CD4-positive, alpha-beta T cell treated with Interleukin-15 for 4 hours (primary cell): Measurements from ENCODE around the gene SPATS1.
"Not testable (repeated sequence)": the region's sequence is repeated elsewhere in the genome, so short reads cannot be mapped to it uniquely, and the experiment has no call there.

Experiments
- DNase-seq: peaks from one replicate; pipeline ENCODE4 v3.0.0-alpha.2; 2020; ENCODE audit warnings: low spot score

The SPATS1 gene

GRCh38 chr6:44342052-44342451 is 398 bp upstream of the SPATS1 start:
- no peak for DNase-seq

DNA sequence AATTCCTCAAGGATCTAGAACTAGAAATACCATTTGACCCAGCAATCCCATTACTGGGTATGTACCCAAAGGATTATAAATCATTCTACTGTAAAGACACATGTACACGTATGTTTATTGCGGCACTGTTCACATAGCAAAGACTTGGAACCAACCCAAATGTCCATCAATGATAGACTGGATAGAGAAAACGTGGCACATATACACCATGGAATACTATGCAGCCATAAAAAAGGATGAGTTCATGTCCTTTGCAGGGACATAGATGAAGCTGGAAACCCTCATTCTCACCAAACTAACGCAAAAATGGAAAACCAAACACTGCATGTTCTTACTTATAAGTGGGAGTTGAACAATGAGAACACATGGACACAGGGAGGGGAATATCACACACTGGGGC is 4.4 kb downstream of the SPATS1 start:
- DNase-seq: not testable (repeated sequence)

DNA sequence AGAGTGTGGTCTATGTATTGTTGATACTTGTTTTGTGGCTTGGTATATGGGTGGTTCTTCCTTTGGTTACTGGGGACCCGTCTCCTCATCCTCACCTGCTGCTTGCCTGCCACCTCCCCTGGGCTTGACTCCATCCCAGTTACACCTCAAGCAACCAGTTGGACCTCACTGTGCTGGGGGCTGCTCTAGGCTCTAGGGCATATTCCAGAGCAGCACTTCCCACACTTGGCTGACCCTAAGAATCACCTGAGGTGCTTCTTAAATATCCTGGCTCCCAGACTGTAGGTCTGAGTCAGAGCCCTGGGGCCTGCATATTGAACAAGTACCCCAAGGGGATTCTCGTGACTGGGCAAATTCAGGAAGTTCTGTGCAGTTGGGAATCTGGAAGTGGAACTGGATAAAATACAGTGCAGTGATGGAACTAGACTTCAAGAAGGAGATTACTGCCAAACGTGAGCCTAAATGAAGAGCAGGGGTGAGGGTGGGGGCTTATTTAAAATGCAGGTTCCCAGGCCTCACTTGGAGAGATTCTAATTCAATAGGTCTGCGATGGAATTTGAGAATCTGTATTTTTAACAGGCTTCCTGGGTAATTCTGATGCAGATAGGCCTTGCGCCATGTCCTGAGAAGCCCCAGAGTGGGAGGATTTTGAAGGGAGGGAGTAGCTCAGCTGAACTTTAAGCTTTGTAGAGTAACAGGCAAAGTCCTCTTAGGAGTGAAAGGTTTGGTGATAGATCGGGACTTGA is 7.6 kb downstream of the SPATS1 start:
- no peak for DNase-seq

DNA sequence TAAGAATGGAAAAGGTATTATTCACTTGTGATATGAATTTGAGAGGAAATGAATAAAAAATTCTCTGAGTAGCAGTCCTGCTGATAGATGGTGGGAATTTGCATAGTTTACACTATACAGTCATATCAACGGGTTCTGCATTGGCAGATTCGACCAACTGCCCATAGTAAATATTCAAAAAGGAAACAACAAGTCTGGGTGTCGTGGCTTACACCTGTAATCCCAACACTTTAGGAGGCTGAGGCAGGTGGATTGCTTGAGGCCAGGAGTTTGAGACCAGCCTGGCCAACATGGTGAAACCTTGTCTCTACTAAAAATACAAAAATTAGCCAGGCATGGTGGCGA is 8.2 kb downstream of the SPATS1 start:
- DNase-seq: not testable (repeated sequence)

DNA sequence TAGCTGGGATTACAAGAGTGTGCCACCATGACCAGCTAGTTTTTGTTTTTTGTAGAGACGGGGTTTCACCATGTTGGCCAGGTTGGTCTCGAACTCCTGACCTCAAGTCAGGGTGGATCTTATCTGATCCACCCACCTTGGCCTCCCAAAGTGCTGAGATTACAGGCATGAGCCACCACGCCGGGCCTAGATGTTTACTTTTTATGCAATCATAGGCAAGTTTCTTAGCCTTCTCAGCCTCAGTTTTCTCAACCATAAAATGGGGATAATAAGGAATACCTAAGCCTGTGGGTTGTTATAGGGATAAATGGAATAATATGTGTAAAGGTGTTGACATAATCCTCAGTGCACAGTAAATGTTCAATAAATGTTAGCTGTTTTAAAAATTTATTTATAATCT is 9.8 kb downstream of the SPATS1 start:
- no peak for DNase-seq

DNA sequence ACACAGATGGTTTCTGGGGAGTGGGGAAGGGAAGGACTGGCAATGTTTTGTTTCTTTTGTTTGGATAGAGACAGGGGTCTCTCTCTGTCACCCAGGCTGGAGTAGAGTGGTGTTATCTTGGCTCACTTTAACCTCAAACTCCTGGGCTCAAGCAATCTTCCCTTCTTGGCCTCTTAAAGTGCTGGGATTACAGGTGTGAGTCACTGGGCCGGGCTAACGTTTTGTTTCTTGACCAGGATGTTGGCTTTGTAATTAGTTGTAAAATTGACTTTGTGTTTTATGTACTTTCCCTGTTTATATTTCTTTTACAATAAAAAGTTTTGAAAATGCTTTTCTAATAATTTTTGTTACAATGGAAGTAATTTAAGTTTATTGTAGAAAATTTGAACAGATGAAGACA is 10.9 kb downstream of the SPATS1 start:
- no peak for DNase-seq

- DNase-seq: no peak
Measured at GRCh38 chr6:44355640-44356039, 13.2 kb downstream of the SPATS1 start.

- DNase-seq: no peak
Measured at GRCh38 chr6:44356487-44356886, 14.0 kb downstream of the SPATS1 start.

GRCh38 chr6:44359973-44360372 is 17.5 kb downstream of the SPATS1 start:
- DNase-seq: no peak

DNA sequence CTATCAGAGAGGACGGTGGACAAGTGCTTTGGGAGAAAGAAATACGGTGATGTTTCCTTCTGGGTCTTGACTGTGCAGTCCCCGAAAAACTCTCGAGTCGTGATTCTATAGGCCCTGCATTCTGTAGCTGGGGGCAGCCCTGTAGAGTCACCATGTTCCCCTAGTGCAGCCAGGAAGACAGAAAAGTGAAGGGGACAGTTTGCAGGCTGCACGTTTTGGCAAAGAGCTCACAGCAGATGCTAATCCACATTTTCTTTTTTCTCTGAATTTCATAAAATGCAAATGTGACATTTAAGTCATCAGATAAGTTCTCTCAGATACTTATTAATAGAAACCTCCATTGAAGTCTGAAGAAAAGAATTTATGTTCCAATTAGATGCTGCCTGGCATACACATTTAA is 19.5 kb downstream of the SPATS1 start:
- no peak for DNase-seq

DNA sequence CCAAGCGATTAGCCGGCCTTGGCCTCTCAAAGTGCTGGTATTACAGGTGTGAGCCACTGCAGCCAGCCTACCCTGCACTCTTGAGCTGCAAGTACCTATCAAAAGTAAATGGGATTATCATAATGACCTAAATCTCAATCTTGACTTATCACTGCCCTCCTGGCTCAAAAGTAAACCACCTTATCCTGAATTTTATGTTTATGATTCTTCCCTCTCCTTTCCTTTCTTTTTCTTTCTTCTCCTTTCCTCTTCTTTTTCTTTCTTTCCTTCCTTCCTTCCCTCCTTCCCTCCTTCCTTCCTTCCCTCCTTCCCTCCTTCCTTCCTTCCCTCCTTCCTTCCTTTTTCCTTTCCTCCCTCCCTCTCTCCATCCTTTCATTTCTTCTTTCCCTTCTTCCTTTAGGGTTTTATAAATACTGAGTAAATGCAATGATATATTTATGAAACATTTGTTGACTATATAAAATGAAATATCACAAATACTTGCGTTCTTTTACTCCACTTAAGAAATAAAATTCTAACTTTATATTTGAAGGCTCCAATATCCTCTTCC is 21.0 kb downstream of the SPATS1 start:
- DNase-seq: no peak

- DNase-seq: no peak
Measured at GRCh38 chr6:44366781-44367180, 24.3 kb downstream of the SPATS1 start.

DNA sequence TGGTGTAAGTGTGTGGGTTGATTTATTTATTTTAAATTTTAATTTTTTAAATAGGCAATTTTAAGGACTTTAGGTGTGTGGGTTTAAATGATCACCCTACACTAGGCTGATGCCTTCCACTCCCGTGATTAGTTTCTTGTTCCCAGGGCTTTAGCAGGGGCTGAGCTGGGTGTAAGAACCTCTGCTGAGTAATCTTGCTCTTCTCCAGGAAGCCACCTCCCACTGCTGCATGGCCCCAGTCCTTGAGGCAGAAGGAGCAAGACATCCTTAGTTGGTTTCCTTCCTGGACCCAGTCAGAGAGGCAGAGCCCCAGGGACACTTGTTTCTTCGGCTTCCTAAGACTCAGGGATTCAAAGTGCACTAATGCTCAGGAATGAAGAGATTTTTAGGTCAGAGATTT is 25.2 kb downstream of the SPATS1 start:
- DNase-seq: no peak

DNA sequence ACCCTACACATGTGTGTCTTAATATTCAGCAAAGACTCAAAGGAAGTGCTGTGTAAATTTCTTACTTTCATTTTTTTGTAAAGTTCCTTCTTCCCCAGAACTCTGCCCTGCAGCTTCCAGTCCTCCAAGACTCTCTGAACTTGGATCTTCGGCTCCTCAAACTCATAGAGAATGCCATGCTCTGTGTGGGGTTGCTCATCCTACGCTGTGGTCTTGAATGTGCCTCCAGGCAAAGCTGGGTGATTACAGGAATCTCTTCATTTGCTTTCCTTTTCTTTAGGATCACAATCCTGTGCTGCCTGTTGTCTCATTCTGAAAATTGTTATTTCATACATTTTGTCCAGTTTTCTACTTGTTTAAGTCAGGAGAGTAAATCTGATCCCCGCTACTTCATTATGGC is 30.6 kb downstream of the SPATS1 start:
- no peak for DNase-seq

GRCh38 chr6:44373787-44374186 is 31.3 kb downstream of the SPATS1 start:
- DNase-seq: no peak

DNA sequence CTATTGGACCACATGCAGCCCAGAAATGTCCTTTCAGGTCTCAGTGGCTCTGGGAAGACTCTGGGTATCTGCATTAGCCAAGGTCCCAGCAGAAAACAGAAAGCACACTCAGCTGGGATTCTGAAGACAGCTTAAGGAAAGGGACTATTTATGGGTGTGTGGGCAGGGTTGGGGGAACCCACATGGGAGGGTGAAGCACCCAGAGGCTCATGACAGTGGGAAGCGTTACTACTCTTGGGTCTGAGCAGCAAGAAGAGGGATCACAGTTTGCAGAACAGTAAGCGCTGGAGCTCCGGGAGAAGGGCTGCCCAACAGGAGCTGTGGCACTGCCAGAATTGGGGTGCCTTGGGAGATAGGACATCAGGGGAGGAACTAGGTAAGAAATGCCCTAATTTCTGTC is 32.6 kb downstream of the SPATS1 start:
- DNase-seq: no peak

GRCh38 chr6:44377484-44377883 is 35.0 kb downstream of the SPATS1 start:
- DNase-seq: no peak

- no peak for DNase-seq
Measured at GRCh38 chr6:44377971-44378370, 35.5 kb downstream of the SPATS1 start.

DNA sequence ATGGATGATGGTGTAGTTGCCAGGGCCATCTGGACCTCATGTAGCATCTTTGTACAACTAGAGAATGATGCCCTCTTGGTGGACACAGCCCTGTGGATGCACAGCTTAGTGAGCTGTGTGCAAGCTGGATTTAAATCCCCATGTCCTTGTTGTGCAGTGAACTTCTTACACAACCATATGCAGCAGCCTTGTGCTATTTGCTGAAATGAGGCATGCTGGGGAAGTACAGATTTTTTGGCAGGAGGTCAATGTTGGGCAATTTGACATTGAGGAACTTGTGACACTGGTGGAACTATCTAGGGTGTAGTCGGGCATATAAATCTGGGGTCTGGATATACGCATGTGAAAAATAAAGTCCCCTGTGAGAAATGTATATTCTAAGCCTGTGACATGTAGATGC is 39.3 kb downstream of the SPATS1 start:
- no peak for DNase-seq

- no peak for DNase-seq
Measured at GRCh38 chr6:44386364-44386928, 44.0 kb downstream of the SPATS1 start.

- DNase-seq: peak; percentile 5
Measured at GRCh38 chr6:44386929-44387345, 44.5 kb downstream of the SPATS1 start.

DNA sequence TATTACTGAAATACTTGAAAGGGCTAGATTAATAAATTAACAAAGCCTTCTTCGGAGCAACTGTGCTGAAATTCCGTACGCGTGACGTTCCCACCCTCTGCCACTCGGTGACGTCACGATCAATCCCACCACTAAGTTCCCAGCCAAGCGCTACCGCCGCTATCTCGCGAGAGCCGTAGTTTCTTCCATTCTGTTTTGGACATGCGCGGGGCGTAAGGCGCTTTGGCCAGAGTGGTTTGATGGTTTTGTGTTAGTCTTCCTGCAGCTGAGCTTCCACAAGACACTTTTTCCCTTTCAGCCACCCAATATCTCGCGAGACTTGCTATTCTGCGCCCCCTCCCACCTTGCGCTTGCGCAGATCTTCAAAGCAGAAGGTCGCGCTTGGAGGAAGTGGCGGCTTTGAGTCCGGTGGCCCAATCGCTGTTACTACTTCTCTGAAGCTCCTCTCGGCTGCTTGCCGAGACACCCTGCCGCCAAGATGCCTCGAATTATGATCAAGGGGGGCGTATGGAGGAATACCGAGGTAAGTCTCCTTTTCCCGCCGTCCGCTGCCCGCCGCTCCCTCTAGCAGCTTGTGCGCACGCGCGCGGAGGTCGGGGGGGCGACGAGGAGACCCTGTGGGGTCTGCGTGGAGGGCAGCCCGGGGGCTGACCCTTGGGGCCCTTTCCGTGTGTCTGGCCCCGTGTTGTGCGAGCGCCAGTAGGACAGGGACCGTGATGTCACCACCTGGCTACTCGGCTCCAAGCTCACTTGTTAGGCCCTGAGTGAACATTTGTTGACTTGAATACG is 45.1 kb downstream of the SPATS1 start, which contains the start of gene CDC5L:
Gene CDC5L (plus strand): TSS at position 361 of the 789 bp plus-strand sequence. CDS start 118 bp downstream, at position 479.
- DNase-seq: peak; percentile 96

- no peak for DNase-seq
Measured at GRCh38 chr6:44388135-44388487, 45.7 kb downstream of the SPATS1 start.
